Pons (tissue), 1 donor: ENCODE measurements around the gene HOXA9.

Source experiments
- DNase-seq: peaks from one replicate; pipeline ENCODE4 v3.0.0-alpha.2; 2016; ENCODE audit warnings: low spot score

The HOXA9 gene

DNA sequence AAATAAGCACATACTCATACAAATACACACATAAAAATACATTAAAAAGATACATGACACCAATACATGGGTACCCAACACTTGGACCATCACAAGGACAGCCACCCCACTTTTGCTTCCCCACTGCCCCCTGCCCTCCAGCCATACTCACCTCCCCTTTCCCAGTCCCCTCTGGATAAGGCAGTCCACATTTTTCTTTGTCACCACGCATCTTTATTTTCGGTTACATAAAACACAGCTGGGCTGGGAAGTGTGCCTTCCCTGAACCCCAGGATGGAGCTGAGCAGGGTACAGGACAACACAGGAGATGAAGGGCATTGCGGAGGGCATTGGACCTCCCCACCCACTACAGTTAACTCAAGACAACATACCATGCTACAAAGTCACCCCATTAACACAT, 11.8 kb downstream of the HOXA9 start:
- DNase-seq = no peak

DNA sequence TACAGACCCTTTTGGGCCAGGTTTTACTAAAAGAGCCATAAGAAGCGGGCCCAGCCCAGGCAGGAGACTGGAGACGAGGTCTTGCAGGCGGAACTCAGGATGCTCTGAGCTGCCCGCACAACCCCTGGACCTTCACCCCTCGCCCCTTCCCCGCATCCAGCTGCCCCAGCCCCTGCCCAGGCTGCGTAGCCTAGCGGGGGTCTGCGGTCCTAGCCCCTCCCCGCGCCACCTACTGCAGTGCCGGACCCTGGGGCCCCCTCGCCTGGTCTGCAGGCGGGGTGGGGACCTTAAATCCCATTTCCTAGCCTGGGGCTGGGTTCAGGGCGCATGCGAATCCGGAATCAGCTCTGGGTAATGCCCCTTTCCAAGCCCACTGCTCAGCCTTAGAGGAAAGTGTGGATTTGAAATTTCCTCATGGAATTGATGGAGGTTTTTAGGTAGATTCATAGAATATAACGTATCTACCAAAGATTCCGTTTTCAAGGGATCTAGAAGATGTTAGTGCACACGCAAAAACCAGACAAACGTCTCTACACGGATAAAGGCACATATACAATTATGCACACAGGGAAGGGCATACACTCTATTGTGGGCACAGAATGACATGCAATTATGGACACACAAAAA, 12.4 kb downstream of the HOXA9 start:
- DNase-seq = no peak

DNA sequence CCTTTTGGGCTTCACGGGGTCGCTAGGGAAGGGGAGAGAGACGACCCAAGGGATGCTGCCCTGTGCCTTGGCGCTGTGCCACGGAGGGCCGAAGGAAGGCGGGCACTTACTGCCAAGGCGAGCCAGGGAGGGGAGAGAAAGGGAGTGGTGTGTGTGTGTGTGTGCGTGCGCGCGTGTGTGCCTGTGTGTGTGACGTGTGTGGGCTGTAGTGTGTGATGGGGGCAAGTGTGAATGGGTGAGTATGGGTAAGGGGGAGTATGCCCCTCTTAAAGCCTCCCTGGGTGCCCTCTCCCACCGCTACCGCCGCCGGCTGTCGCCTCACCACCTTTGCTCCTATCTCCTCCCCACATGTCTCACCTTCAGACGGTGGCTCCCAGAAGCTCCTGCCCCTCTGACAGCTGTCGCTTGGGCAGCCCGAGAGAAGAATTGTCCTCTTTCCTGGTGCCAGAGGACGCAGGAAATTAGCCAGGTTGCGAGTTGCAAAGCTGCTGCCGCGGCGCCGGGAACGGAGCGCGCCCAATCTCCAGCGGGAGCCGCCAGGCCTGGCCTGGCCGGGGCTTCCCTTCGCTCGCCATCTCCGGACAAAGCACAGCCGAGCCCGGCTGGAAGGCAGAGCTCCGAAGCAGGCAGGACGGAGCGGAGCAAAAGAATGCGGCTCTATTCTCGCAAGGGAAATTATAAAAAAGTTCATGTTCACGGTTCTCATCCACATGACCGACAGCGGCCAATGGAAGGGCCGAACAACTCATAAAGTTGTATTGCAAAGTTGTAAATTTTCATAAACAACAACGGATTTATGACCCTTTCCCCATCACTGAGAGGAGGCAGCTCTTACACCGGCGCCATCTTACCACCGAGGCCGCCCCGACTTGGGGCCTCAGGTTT, 13.2 kb downstream of the HOXA9 start, which contains the start of gene HOXA3:
Gene HOXA3 (minus strand): TSS at position 653 of the 885 bp plus-strand sequence. CDS start 41,943 bp downstream, outside the sequence.
- DNase-seq = no peak

DNA sequence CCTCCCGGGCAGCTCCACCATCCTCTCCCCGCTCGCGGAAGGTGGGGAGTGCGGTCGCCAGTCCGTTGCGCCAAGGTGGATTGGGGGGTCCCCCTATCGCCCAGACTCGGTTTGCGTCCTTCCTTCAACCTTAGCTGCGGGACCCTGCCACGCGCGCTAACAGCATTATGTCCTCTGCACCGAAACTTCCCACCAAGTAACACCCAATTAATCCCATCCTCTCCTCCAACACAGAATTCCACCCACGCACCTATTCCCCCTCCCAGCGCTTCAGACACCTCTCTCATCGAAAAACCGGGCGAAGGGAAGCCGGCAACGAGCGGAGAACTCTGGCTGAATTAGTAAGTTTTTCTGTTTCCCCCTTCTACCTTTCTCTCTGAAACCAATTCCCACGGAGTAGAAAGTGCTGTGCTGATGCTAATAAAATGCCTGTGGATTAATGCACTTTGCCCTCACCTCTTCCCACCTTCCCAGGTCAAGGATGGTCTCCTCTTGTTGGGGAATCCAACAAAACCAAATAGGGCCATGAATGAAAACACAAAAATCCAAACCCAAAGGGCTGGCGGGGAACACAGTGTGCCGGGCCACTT, 13.9 kb downstream of the HOXA9 start:
- DNase-seq = no peak

DNA sequence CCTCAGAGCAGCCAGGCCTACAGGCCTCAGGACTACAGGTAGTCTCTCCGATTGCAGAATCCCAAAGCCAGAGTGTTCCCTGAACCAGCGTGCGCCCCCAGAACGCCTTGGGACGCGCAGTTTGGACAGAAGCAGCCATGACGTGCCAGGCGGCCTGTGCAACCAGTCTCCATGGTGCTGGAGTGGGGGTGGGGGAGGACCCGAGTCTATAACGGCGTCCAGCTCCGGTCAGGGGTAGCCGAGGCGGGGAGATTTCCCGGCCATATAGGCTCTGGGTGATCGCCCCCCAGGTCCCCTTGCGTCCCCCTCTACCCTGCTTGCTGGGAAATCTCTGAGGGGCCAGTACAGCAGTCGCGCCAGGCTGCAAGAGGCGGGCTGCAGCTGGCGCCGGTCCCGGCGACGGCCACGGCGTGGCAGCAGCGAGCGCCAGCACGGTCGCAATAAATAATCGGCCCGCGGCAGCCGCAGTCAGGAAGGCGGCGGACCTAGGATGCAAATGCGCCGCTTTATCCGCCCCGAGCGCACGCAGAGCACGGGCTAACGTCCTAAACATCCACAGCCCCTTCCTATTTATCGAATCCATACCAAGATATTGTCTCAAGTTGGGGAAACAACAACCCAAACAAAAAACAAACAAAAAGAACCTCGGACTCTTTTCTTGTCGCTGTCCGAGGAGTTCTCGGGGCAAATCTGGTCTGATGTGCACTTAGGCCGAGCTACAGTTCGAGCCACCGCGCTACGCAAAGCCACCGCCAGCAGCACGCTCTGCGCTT, 14.6 kb downstream of the HOXA9 start:
- peak; percentile 26 for DNase-seq

DNA sequence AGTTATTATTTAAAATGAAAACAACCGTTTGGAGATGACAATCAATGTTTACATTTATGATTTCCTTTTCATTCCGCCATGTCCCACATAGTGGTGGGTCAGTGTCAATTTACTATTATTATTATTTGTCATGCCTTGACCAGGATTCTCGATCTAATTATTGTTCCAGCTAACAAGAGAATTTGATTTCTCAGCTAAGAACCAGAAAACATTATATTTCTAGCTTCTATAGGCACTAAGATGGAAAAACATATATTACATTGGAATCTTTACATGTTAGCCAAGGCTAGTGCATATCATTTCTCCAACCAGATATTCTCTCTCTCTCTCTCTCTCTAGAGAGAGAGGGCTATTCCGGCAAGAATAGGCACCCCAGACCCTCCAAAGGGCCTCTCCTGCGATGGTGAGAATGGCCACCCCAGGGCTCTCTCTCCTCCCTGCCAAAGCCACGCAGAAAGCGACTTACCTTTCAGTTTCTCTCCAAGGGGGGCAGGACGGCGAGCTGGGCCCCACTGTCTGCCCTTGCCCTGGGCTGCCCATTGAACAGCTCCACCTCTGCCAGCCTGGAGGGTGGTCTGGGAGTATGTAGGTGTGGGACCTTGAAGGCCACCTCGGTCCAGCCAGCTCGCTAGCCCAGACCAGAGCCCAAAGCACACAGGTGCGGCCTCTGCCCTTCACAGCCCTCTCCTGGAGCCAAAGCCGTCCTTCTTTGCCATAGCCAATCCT, 15.3 kb downstream of the HOXA9 start:
- DNase-seq = no peak

DNA sequence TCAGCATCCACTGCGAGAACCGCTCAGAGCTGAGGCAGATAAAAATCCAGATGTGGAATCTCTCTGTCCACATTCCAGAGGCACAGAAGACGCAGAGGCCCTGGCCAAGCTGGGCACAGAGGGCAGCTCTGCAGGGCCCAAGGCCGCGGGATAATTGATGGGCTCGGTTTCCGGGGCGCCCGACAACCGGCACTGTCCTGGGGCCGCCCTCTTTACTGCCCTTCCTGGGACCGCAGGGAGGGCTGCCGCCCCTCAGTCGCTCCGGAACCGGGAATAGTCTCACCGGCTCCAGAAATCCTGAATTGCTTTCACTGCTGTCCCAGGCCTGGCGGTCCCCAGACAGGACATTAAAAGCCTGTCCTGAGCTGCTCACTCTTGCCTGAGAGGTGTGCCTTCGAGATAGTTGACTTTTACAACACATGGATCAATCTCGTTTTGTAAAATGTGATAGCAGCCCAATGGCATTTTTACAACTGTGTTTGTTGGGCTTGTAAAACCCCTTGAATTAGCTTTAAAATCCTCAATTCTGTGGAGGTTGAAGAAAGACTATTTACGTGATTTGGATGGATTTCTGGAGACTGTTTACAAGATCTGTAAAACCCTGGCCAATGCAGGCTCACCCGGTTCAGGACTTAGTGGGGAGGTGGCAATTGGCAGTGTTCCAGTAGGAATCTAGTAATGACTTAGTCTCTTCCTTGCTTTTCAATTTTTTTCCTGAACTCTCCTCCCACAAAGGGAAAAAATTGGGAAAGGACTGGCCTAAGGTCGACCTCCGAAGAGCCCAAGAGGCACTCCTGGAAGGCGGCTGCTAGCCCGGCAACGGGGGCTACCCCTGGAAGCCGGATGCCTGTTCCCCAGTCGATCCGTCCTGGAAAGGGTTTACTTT, 16.3 kb downstream of the HOXA9 start:
- DNase-seq = no peak

DNA sequence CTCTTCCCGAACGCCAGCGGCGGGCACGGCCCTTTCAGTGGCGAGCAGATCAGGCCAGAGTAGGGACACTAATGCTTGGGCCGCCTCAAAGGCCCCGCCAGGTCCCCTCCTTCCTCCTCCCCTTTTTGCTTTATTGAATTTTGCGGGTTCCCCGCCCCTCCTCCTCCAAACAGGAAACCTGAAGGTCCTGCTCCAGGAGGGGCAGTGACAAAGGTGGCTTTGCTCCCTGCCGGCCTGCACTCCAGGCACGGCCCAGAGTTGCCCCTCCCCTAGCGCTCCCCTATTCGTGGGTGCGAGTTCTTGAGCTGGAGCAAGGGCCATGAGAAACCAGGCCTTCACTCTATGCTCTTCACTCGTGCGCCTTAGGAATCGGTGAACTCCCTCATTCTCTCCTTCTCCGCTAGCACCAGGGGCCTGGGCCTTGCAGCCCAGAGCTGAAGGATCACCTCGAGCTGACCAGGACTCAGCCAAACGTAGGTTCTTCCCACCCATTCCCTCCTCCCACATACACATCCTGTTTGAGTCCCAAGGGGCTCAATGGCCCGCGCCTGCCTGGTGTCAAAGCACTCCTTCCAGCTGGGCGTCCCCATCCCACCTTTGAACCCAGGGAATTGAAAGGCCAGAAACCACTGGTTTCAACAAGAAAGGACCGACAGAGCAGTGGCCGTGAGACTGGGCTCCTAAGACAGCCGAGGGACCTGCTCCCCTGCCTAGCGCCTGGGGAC, 17.1 kb downstream of the HOXA9 start:
- DNase-seq = no peak

DNA sequence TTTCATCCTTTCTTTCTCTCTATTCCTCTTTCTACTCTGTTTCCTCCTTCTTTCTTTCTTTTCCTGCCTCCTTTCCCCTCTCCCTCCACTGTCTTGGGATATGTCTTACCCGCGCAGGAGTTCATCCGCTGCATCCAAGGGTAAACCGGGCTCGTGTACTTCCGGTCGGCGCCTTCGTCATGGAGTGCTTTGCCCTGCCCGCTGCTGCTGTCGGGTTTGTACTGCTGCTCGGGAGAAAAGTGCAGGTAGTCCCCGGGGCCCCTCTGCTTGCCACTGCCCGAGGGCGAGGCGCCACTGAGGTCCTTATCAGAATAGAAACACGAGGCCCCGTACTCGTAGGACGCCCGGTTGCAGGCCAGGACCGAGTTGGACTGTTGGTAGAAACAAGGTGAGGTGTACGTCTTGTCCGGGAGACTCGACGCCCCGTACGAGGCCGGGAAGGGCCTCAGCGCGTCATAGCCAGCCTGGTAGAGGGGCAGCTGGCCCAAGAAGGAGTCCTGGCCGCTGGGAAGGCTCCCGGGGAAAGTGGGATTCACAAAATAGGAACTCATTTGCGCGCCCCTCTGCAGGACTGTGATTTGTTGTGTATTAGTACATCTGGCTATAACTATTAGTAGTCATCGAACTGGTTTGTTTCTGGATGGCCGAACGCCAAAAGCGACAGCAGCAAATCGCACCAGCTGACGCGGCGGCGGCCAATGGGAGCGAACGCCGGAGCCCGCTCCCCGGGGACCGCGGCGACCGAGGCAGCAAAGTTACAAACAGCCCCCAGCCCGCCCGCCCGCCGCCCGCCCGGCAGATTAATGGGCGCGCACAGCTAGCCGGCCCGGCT, 17.9 kb downstream of the HOXA9 start, which contains the start of gene HOXA6:
Gene HOXA6 (minus strand): TSS at position 576 of the 832 bp plus-strand sequence. CDS start 25 bp downstream, at position 551.
- no peak for DNase-seq

DNA sequence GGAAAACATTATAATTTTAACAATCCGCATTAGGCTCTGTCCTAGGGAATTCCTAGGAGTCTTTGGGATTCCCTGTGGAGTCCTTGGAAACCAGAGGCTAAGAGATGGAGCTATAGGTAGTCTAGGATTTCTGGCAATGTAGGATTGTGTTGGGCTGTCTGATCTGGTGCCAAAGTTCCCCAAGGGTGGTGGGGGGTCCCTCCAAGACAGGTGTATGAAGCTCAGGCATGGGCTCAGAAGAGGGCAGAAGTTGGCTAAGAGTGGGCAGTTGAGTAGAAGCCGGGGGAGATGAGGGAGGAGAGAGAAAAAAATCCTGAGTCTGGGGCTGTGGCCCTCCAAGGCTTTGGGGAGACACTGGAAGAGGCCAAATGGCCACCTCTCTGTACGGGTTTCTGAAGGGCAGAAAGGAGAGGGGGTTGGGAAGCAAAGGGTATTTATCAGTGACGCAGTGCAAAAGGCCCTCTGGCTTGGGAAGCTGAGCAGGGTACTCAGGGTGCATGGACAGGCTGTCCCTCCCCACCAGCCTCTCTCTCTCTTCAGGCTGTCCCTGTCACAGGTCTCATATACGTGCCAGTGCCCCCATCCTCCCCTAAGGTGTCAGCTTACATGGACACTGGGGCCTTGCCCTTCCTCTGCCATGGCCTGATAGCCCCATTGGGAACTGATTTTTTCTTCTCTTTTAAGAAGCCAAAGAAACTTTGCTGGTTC, 18.7 kb downstream of the HOXA9 start:
- DNase-seq = no peak

DNA sequence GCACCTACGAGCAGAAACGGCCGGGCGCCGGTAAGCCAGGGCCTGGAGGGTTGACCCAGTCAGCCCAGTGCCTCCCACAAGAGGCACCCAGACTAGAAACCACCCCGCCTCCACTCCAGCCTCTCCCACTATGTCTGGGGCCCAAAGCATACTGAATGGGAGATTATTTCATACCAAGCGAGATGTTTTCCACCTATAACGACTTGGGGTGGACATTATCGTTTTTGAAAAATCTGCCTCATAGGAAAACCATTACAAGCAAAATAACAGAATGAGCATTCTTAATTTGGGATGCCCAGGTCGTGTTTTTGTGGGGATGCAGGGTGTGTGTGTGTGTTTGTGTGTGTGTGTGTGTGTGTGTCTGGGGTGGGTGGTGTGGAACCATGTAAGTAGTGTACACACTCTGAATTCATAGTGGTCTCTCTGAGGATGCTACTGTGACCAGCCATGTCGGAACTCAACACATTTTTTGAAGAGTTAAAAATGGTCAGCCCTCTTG, 19.4 kb downstream of the HOXA9 start:
- no peak for DNase-seq

DNA sequence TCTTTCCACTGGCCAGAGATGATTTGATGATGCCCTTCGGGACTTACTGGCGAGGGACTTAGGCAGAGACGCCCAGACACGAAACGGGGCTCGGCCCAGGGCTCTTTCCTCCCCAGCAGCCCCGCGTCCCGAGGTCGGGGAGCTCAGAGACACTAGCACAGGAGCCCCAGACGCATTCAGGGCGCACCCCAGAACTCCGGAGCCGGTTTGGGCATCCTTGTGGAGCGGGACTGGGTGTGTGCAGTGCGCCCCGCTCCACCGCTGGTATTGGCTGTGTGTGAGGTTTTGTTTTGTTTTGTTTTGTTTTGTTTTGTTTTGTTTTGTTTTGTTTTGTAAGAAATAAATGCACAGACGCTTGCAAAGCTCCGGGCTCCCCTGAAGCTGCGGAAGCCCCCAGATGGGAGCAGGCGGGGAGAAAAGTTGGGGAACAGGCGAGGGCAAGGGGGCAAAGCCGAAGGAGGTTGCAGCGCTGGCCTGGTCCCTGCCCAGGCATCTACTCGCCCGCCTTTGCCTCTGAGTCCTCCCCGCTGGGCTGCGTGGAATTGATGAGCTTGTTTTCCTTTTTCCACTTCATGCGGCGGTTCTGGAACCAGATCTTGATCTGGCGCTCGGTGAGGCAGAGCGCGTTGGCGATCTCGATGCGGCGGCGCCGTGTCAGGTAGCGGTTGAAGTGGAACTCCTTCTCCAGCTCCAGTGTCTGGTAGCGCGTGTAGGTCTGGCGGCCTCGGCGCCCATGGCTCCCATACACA, 20.0 kb downstream of the HOXA9 start:
- no peak for DNase-seq

DNA sequence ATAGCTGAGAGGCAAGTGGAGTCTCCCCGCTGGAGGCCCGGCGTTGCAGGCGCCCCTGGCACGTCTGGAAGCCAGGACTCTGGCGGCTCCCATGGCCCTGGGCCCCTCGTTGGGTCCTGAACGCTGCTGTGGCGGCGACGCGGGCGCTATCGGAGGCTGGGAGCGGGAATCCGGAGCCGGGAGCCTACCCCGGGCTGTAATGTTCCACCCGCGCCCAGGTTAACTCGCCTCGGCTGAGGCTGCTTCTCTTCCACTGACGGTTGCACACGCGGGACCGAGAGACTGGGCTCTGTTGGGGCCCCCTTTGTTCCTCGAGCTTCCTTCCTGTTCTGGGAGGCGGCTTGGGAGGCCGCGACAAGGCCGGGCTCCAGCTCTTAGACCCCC, 20.6 kb downstream of the HOXA9 start:
- DNase-seq = no peak

DNA sequence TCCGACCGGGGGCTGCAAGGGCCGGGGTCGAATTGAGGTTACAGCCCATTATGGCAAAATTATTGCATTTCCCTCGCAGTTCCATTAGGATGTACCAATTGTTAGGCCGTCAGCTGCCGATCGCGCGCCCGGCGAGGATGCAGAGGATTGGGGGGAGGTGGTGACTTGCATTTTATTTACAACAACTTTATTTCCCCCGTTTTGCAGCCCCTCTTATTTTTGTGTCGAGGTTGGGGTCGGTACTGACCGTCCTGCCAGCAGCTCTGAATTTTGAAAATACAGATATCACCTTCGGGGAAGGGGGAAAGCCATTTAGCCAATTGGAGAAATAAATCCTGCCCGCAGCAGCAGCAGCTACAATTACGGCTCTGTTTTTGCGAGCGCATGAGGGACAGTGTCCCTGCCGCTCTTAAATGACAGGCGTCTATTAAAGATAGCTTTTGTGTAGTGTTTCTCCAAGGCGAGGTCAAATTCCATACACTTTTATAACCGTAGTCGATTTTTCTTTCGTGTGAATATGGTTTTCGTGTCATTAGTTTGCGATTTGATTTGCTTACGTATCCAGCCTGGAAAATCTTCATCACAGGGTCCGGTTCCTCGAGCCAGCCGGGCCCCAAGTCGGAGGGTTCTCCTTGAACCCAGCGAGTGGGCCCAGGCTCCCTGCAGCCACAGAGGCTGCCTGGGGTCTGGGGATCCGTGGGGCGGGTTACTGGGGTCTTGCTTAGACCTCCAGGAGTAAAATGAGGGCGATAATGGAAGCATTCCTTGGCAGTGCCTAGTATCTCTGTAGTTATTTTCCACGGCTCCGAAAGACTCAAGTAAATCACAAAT, 21.2 kb downstream of the HOXA9 start:
- no peak for DNase-seq

DNA sequence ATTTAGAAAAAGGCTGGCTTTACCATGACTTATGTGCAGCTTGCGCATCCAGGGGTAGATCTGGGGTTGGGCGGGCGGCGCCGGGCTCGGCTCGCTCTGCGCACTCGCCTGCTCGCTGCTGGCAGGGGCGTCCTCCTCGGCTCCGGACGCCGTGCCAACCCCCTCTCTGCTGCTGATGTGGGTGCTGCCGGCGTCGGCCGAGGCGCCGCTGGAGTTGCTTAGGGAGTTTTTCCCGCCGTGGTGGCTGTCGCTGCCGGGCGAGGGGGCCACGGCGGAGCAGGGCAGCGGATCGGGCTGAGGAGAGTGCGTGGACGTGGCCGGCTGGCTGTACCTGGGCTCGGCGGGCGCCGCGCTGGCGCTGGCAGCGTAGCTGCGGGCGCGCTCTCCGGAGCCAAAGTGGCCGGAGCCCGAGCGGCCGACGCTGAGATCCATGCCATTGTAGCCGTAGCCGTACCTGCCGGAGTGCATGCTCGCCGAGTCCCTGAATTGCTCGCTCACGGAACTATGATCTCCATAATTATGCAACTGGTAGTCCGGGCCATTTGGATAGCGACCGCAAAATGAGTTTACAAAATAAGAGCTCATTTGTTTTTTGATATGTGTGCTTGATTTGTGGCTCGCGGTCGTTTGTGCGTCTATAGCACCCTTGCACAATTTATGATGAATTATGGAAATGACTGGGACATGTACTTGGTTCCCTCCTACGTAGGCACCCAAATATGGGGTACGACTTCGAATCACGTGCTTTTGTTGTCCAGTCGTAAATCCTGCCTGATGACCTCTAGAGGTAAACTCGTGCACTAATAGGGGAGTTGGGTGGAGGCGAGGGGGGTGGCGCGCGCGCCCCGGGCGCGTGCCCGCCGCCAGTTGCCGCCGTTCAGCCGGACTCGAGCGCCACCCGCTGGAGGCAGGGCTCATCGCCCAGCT, 22.1 kb downstream of the HOXA9 start, which contains the start of gene HOXA5:
Gene HOXA5 (minus strand): TSS at position 659 of the 927 bp plus-strand sequence. CDS start 74 bp downstream, at position 585.
- peak; percentile 53 for DNase-seq
